Measurements from ENCODE around the gene BPGM.

The BPGM gene

GRCh38 chr7:134695321-134695860 is 48.7 kb downstream of the BPGM start:
- no peaks in the 10 kb centered on the region for H3K36me3 ChIP-seq (ENCODE audit: control insufficient read depth, low read length)
- peaks cover 6% of the 10 kb centered on the region; the same call in 1 of the 2 replicates for H3K27me3 ChIP-seq (ENCODE audit: control insufficient read depth, low read length)
- no peaks in the 10 kb centered on the region for H3K4me1 ChIP-seq (ENCODE audit: control insufficient read depth, low read length)
- H3K4me3 ChIP-seq (ENCODE audit: low read length), result no peak overlapping the region
- H3K9me2 ChIP-seq (replicated peaks; ENCODE audit: control insufficient read depth, low read length), result no peaks in the 10 kb centered on the region
- H4K20me1 ChIP-seq (ENCODE audit: control insufficient read depth, insufficient read depth, low read depth, low read length), result no peaks in the 10 kb centered on the region
- no peaks in the 10 kb centered on the region for H3F3A ChIP-seq (ENCODE audit: control insufficient read depth, insufficient read depth)
- no peak overlapping the region for H3K27ac ChIP-seq (ENCODE audit: low read depth, low read length)
- TF ChIP-seq, protein P1, sequence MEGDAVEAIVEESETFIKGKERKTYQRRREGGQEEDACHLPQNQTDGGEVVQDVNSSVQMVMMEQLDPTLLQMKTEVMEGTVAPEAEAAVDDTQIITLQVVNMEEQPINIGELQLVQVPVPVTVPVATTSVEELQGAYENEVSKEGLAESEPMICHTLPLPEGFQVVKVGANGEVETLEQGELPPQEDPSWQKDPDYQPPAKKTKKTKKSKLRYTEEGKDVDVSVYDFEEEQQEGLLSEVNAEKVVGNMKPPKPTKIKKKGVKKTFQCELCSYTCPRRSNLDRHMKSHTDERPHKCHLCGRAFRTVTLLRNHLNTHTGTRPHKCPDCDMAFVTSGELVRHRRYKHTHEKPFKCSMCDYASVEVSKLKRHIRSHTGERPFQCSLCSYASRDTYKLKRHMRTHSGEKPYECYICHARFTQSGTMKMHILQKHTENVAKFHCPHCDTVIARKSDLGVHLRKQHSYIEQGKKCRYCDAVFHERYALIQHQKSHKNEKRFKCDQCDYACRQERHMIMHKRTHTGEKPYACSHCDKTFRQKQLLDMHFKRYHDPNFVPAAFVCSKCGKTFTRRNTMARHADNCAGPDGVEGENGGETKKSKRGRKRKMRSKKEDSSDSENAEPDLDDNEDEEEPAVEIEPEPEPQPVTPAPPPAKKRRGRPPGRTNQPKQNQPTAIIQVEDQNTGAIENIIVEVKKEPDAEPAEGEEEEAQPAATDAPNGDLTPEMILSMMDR (IDR thresholded peaks at IDR 0.05; ENCODE audit: low read depth, low read length, poor library complexity, severe bottlenecking), result no peak
- TF ChIP-seq EZH2phosphoT487 (IDR thresholded peaks at IDR 0.05; ENCODE audit: borderline replicate concordance, low read length), result no peak
- no peaks in the 10 kb centered on the region for H3K9me3 ChIP-seq (ENCODE audit: control insufficient read depth, insufficient read depth, low read length)
- H3K79me2 ChIP-seq (ENCODE audit: control insufficient read depth, low read length), result no peaks in the 10 kb centered on the region
- H3K4me2 ChIP-seq (ENCODE audit: low read length), result no peak overlapping the region

- Histone ChIP-seq H3K27ac (ENCODE audit: low read depth, low read length) (no peak overlapping the region), H3K36me3 (ENCODE audit: control insufficient read depth, low read length) (no peaks in the 10 kb centered on the region), H3K4me2 (ENCODE audit: low read length) (no peak overlapping the region), H4K20me1 (ENCODE audit: control insufficient read depth, insufficient read depth, low read depth, low read length) (no peaks in the 10 kb centered on the region), H3F3A (ENCODE audit: control insufficient read depth, insufficient read depth) (no peaks in the 10 kb centered on the region), H3K27me3 (ENCODE audit: control insufficient read depth, low read length) (peaks cover 6% of the 10 kb centered on the region; the same call in 1 of the 2 replicates), H3K79me2 (ENCODE audit: control insufficient read depth, low read length) (no peaks in the 10 kb centered on the region), H3K4me1 (ENCODE audit: control insufficient read depth, low read length) (no peaks in the 10 kb centered on the region), H3K9me2 (replicated peaks; ENCODE audit: control insufficient read depth, low read length) (no peaks in the 10 kb centered on the region), H3K4me3 (ENCODE audit: low read length) (no peak overlapping the region), H3K9me3 (ENCODE audit: control insufficient read depth, insufficient read depth, low read length) (no peaks in the 10 kb centered on the region)
- no peak for TF ChIP-seq EZH2phosphoT487 (IDR thresholded peaks at IDR 0.05; ENCODE audit: borderline replicate concordance, low read length)
- TF ChIP-seq, protein P1 (IDR thresholded peaks at IDR 0.05; ENCODE audit: low read depth, low read length, poor library complexity, severe bottlenecking), result no peak
These were observed 49.6 kb downstream of the BPGM start for GRCh38 chr7:134696261-134696660.

- Histone ChIP-seq H3K79me2 (ENCODE audit: control insufficient read depth, low read length) (no peaks in the 10 kb centered on the region), H3K4me3 (ENCODE audit: low read length) (no peak overlapping the region), H3K27me3 (ENCODE audit: control insufficient read depth, low read length) (peaks cover 5% of the 10 kb centered on the region), H3K4me2 (ENCODE audit: low read length) (no peak overlapping the region), H3K27ac (ENCODE audit: low read depth, low read length) (no peak overlapping the region), H3K36me3 (ENCODE audit: control insufficient read depth, low read length) (no peaks in the 10 kb centered on the region), H3F3A (ENCODE audit: control insufficient read depth, insufficient read depth) (no peaks in the 10 kb centered on the region), H3K9me2 (replicated peaks; ENCODE audit: control insufficient read depth, low read length) (no peaks in the 10 kb centered on the region), H3K9me3 (ENCODE audit: control insufficient read depth, insufficient read depth, low read length) (no peaks in the 10 kb centered on the region), H3K4me1 (ENCODE audit: control insufficient read depth, low read length) (no peaks in the 10 kb centered on the region), H4K20me1 (ENCODE audit: control insufficient read depth, insufficient read depth, low read depth, low read length) (no peaks in the 10 kb centered on the region)
- TF ChIP-seq, protein P1 (IDR thresholded peaks at IDR 0.05; ENCODE audit: low read depth, low read length, poor library complexity, severe bottlenecking), result no peak
- TF ChIP-seq EZH2phosphoT487 (IDR thresholded peaks at IDR 0.05; ENCODE audit: borderline replicate concordance, low read length), result no peak
These were observed 50.7 kb downstream of the BPGM start for GRCh38 chr7:134697205-134697886.
